Thyroid gland (tissue), 4 donors: Measurements from ENCODE around the gene RMND5A. TPM values are rescaled to one million over a fixed set of nuclear protein-coding genes. Genes with fewer than 3 reads are reported as not detected.

Source experiments
- DNase-seq, 2 donors: peaks; one replicate each; pipeline ENCODE4 v3.0.0-alpha.2; 2019
- H3K27ac ChIP-seq, 3 donors: fragments of 200-600 bp; sonication (generic); 1 replicate in 2 of 3; 2 replicates in 1 of 3; pipeline ENCODE4 v1.5.1; 2016 to 2019; ENCODE audit warnings: mild to moderate bottlenecking in 1 of 3, moderate library complexity in 1 of 3
- H3K27me3 ChIP-seq: fragments of 200-600 bp; sonication (generic); one replicate; pipeline ENCODE4 v1.5.1; 2019
- H3K36me3 ChIP-seq, 2 donors: fragments of 200-600 bp; sonication (generic); one replicate each; pipeline ENCODE4 v1.5.1; 2016 to 2019
- H3K4me1 ChIP-seq, 2 donors: fragments of 200-600 bp; sonication (generic); one replicate each; pipeline ENCODE4 v1.5.1; 2017 to 2019
- H3K4me3 ChIP-seq, 3 donors: fragments of 200-600 bp; sonication (generic); replicated peaks in 1 of 3; 1 replicate in 2 of 3; 2 replicates in 1 of 3; pipeline ENCODE4 v1.5.1; 2016; ENCODE audit warnings: mild to moderate bottlenecking in 1 of 3
- H3K9me3 ChIP-seq: fragments of 200-600 bp; sonication (generic); one replicate; pipeline ENCODE4 v1.5.1; 2017
- POLR2A ChIP-seq, 2 donors: fragments of 450-650 bp; IDR thresholded peaks; one replicate each; pipeline ENCODE4 v1.6.1; 2017; ENCODE audit warnings: antibody characterized with exemption in 2 of 2, mild to moderate bottlenecking in 2 of 2, moderate library complexity in 1 of 2
- WGBS, 2 donors: methylation state at CpG; one replicate each; pipeline ENCODE4 v1.1.5; 2017; 5-methylcytosine and 5-hydroxymethylcytosine counted together
- intact Hi-C: fragments of 100-400 bp; cut with DNase I; formaldehyde crosslinking; loops from one replicate; pipeline ENCODE4 v1.15.1; 2023
- total RNA-seq, 4 donors: library from RNA; depleted of rRNA; stranded (reverse); fragments of >200 nt; gene quantifications; one replicate each; pipeline ENCODE4 v1.2.3, GENCODE V29; 2016
- TF ChIP-seq, protein P1 (sequence below), 6 experiments: fragments of 200-600 bp in 3 of 6; fragments of 450-650 bp in 3 of 6; sonication (generic) in 3 of 6; IDR thresholded peaks; one replicate each; pipeline ENCODE4 v1.5.1; 2016 to 2019; ENCODE audit warnings: antibody characterized with exemption in 6 of 6, mild to moderate bottlenecking in 2 of 6, inconsistent platforms in 1 of 6, moderate library complexity in 1 of 6

RMND5A gene
- total RNA-seq, 4 donors from 2014 or later: 29.0 to 45.5 (median 41.0) TPM

DNA sequence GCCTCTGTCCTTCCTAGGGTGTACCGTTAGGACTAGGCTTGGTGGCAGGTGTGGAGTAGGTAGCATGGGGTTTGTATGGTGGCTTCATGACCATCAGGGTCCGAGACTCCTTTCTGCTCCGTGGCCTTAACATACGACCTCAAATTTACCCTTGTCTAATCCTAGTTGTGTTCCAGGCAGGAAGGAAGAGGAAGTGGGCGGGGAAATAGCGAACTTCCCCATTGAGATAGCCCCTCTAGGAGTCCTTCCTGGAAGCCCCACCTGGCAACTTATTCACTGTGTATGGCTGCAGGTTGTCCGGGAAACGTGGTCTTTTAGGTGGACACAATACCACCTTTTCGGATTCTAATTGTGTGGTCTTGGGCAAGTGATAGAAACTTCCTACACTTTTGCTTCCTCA, 61.3 kb downstream of the RMND5A start:
- no peaks in the 10 kb centered on the region for H3K9me3 ChIP-seq
- 77 to 86% methylated on average over 9 of the region's 9 CpGs for WGBS, 2 donors
- no peak for DNase-seq
- H3K27me3 ChIP-seq: no peaks in the 10 kb centered on the region
- H3K36me3 ChIP-seq: no peaks in the 10 kb centered on the region
- no peak overlapping the region for H3K27ac ChIP-seq
- TF ChIP-seq, protein P1, sequence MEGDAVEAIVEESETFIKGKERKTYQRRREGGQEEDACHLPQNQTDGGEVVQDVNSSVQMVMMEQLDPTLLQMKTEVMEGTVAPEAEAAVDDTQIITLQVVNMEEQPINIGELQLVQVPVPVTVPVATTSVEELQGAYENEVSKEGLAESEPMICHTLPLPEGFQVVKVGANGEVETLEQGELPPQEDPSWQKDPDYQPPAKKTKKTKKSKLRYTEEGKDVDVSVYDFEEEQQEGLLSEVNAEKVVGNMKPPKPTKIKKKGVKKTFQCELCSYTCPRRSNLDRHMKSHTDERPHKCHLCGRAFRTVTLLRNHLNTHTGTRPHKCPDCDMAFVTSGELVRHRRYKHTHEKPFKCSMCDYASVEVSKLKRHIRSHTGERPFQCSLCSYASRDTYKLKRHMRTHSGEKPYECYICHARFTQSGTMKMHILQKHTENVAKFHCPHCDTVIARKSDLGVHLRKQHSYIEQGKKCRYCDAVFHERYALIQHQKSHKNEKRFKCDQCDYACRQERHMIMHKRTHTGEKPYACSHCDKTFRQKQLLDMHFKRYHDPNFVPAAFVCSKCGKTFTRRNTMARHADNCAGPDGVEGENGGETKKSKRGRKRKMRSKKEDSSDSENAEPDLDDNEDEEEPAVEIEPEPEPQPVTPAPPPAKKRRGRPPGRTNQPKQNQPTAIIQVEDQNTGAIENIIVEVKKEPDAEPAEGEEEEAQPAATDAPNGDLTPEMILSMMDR (IDR thresholded peaks at IDR 0.05): no peak
- no peak overlapping the region for H3K4me3 ChIP-seq
- intact Hi-C loops: no loop called here
- peaks cover 6 to 8% of the 10 kb centered on the region in 2 donors for H3K4me1 ChIP-seq

GRCh38 chr2:86782748-86783147, 62.7 kb downstream of the RMND5A start:
- intact Hi-C loops: no loop called here
- Histone ChIP-seq H3K4me3 (no peak overlapping the region), H3K27me3 (no peaks in the 10 kb centered on the region), H3K36me3 (no peaks in the 10 kb centered on the region), H3K4me1 (peaks cover 0 to 3% of the 10 kb centered on the region in 2 donors), H3K27ac (no peak overlapping the region), H3K9me3 (no peaks in the 10 kb centered on the region)
- TF ChIP-seq, protein P1 (IDR thresholded peaks at IDR 0.05): no peak
- no peak for TF ChIP-seq POLR2A (IDR thresholded peaks at IDR 0.05)
- WGBS, 2 donors: 61 to 78% methylated on average over 7 of the region's 7 CpGs
- no peak for DNase-seq

GRCh38 chr2:86783615-86784339, 63.7 kb downstream of the RMND5A start:
- no peak overlapping the region for H3K4me3 ChIP-seq
- no peak overlapping the region for H3K27ac ChIP-seq
- H3K36me3 ChIP-seq: no peaks in the 10 kb centered on the region
- TF ChIP-seq POLR2A (IDR thresholded peaks at IDR 0.05): no peak
- TF ChIP-seq, protein P1 (IDR thresholded peaks at IDR 0.05): no peak
- no peak for DNase-seq
- no peaks in the 10 kb centered on the region for H3K27me3 ChIP-seq
- no peaks in the 10 kb centered on the region for H3K9me3 ChIP-seq
- intact Hi-C loops: no loop called here
- H3K4me1 ChIP-seq: peaks cover 5 to 10% of the 10 kb centered on the region in 2 donors
- 83 to 89% methylated on average over 8 of the region's 8 CpGs for WGBS, 2 donors

DNA sequence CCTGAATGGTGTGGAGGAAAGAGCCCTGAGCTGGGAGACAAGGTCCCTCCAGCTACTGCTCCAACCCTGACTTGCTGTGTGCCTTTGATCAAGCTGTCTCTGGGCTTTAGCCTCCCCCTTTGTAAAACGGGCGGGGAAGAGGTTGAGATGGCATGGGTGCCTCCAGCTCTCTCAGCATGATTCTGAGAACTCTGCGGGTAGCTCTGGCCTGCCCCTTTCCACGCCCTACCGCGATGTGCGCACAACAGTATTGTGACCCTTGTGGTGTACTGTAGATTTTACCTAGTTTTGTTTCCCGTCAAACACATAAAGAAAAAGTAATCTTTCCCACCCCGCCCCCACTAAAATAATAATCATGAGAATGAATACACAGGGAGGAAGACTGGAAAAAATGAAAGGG, 65.4 kb downstream of the RMND5A start:
- 90 to 92% methylated on average over 9 of the region's 9 CpGs for WGBS, 2 donors
- no peak overlapping the region for H3K4me3 ChIP-seq
- H3K9me3 ChIP-seq: no peaks in the 10 kb centered on the region
- H3K27ac ChIP-seq: no peak overlapping the region
- peaks cover 5 to 27% of the 10 kb centered on the region in 2 donors for H3K4me1 ChIP-seq
- no peaks in the 10 kb centered on the region for H3K36me3 ChIP-seq
- H3K27me3 ChIP-seq: peaks cover 5% of the 10 kb centered on the region
- no peak for DNase-seq
- intact Hi-C loops: no loop called here
- TF ChIP-seq, protein P1 (IDR thresholded peaks at IDR 0.05): no peak
- TF ChIP-seq POLR2A (IDR thresholded peaks at IDR 0.05): no peak

- no peak for DNase-seq
These were observed 66.0 kb downstream of the RMND5A start for GRCh38 chr2:86786001-86786536.

More at GRCh38 chr2:86786001-86786536, 66.0 kb downstream of the RMND5A start:
- intact Hi-C loops: no loop called here
- no peaks in the 10 kb centered on the region for H3K36me3 ChIP-seq
- H3K27ac ChIP-seq: no peak overlapping the region
- peaks cover 5% of the 10 kb centered on the region for H3K27me3 ChIP-seq
- H3K4me3 ChIP-seq: no peak overlapping the region
- no peaks in the 10 kb centered on the region for H3K9me3 ChIP-seq
- TF ChIP-seq, protein P1 (IDR thresholded peaks at IDR 0.05): no peak
- TF ChIP-seq POLR2A (IDR thresholded peaks at IDR 0.05): no peak
- WGBS, 2 donors: 83% methylated on average over 10 of the region's 10 CpGs
- H3K4me1 ChIP-seq: peaks cover 10 to 33% of the 10 kb centered on the region in 2 donors
